SU-DHL-6 (cell line): ENCODE results near the gene WIPI1.

ENCODE experiments used
- CTCF ChIP-seq: fragments of 200-600 bp; sonication (generic); IDR thresholded peaks from one replicate; pipeline ENCODE4 v1.5.1; 2017; ENCODE audit warnings: antibody characterized with exemption, mild to moderate bottlenecking, low read length, moderate library complexity; ENCODE audit not compliant: insufficient read depth, poor library complexity, severe bottlenecking
- EZH2phosphoT487 ChIP-seq: fragments of 200-600 bp; sonication (generic), shearing (Covaris generic); conservative IDR thresholded peaks from 2 replicates; pipeline ENCODE4 v1.6.1; 2018; ENCODE audit warnings: mild to moderate bottlenecking, antibody characterized with exemption, low read length, moderate library complexity, mixed read lengths

- no peak for TF ChIP-seq CTCF
- TF ChIP-seq EZH2phosphoT487 = no peak
These were observed 6.1 kb upstream of the WIPI1 start for GRCh38 chr17:68463211-68464019.
